GM12801 (cell line): ENCODE data around the gene SUDS3.

Experiments used
- TF ChIP-seq, protein P1 (sequence below): IDR thresholded peaks from one replicate; pipeline ENCODE4 v1.5.1; 2011; ENCODE audit warnings: control low read depth; ENCODE audit not compliant: insufficient read length; ENCODE audit errors: extremely low read depth

SUDS3 gene

DNA sequence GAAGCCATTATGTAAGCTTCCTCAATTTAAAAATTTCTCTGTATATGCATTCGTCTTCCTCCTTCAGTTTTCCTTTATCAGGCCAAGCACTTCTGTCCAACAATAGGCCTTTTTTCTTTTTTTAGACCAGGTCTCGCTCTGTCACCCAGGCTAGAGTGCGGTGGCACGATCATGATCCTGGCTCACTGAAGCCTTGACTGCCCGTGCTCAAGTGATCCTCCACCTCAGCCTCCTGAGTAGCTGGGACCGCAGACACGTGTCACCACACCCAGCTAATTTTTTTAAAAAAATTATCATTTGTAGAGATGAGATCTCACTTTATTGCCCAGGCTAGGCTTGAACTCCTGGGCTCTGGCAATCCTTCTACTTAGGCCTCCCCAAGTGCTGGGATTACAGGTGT lies 29.5 kb upstream of the SUDS3 start:
- TF ChIP-seq, protein P1, sequence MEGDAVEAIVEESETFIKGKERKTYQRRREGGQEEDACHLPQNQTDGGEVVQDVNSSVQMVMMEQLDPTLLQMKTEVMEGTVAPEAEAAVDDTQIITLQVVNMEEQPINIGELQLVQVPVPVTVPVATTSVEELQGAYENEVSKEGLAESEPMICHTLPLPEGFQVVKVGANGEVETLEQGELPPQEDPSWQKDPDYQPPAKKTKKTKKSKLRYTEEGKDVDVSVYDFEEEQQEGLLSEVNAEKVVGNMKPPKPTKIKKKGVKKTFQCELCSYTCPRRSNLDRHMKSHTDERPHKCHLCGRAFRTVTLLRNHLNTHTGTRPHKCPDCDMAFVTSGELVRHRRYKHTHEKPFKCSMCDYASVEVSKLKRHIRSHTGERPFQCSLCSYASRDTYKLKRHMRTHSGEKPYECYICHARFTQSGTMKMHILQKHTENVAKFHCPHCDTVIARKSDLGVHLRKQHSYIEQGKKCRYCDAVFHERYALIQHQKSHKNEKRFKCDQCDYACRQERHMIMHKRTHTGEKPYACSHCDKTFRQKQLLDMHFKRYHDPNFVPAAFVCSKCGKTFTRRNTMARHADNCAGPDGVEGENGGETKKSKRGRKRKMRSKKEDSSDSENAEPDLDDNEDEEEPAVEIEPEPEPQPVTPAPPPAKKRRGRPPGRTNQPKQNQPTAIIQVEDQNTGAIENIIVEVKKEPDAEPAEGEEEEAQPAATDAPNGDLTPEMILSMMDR = no peak

- TF ChIP-seq, protein P1 = no peak
Measured at GRCh38 chr12:118347916-118348315, 28.4 kb upstream of the SUDS3 start.

- TF ChIP-seq, protein P1 = no peak
Measured at GRCh38 chr12:118350908-118351559, 25.3 kb upstream of the SUDS3 start.

DNA sequence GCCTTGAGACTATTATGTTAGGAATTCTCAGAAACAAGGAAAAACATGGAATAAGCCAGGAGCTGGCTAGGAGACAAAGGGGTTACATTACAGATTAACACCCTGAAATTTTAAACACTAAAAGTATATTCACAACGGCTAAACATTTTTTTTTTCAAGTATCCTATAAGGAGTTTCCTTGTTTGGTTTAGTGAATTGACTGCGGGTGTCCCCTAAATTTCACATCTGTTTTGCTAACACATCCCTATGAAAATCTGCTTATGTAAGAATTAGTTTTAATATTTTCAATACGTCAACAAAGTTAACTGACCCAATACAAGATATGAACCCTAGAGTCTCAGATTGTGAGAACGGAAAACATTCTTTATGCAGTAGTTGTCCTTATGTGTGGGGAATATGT lies 22.6 kb upstream of the SUDS3 start:
- TF ChIP-seq, protein P1 = no peak

DNA sequence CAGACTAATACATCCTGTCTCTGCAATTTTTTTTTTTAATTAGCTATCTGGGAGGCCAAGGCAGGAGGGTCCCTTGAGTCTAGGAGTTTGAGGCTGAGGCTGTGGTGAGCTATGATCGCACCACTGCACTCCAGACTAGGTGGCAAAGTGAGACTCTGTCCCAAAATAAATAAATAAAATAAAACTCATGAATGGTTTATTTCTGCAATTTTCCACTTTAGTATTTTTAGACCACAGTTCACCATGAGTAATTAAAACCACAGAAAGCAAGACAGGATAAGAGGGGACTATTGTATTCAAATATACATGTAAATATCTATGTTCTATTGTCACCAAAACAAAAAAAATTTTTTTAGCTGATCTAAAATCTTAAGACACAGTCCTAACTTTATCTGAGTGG lies 21.5 kb upstream of the SUDS3 start:
- TF ChIP-seq, protein P1 = no peak

GRCh38 chr12:118355843-118356242 lies 20.5 kb upstream of the SUDS3 start:
- TF ChIP-seq, protein P1 = no peak

- TF ChIP-seq, protein P1 = no peak
Measured at GRCh38 chr12:118356809-118357256, 19.5 kb upstream of the SUDS3 start.
